Gastroesophageal sphincter (tissue), 4 donors: ENCODE results near the gene ELMO1. TPM values are rescaled to one million over a fixed set of nuclear protein-coding genes. Genes with fewer than 3 reads are reported as not detected.

ENCODE experiments used
- ATAC-seq: fragments of 150-250 bp; one replicate; pipeline ENCODE4 v1.9.1; 2016; ENCODE audit warnings: mild to moderate bottlenecking, moderate library complexity
- H3K27ac ChIP-seq, 4 donors: fragments of 200-600 bp; sonication (generic) in 3 of 4; 1 replicate in 3 of 4; 2 replicates in 1 of 4; pipeline ENCODE4 v1.5.1; 2016 to 2019
- H3K27me3 ChIP-seq: fragments of 200-600 bp; sonication (generic); one replicate; pipeline ENCODE4 v1.5.1; 2019
- H3K36me3 ChIP-seq, 2 donors: fragments of 200-600 bp; sonication (generic); one replicate each; pipeline ENCODE4 v1.5.1; 2019; ENCODE audit warnings: control low read depth in 1 of 2
- H3K4me1 ChIP-seq, 3 donors: fragments of 200-600 bp; sonication (generic); 1 replicate in 2 of 3; 2 replicates in 1 of 3; pipeline ENCODE4 v1.5.1; 2016 to 2019; ENCODE audit warnings: control low read depth in 2 of 3
- H3K4me3 ChIP-seq, 2 donors: fragments of 200-600 bp; sonication (generic); one replicate each; pipeline ENCODE4 v1.5.1; 2019; ENCODE audit warnings: mild to moderate bottlenecking in 1 of 2, moderate library complexity in 1 of 2
- H3K9me3 ChIP-seq, 3 donors: fragments of 200-600 bp; sonication (generic); one replicate each; pipeline ENCODE4 v1.5.1; 2017 to 2019; ENCODE audit warnings: control low read depth in 2 of 3
- EP300 ChIP-seq: sonication (generic); formaldehyde crosslinking; IDR thresholded peaks from one replicate; pipeline ENCODE4 v1.6.1; 2017; ENCODE audit warnings: antibody characterized with exemption, mild to moderate bottlenecking
- POLR2A ChIP-seq, 2 donors: fragments of 450-650 bp; IDR thresholded peaks; one replicate each; pipeline ENCODE4 v1.6.1; 2017; ENCODE audit warnings: antibody characterized with exemption in 2 of 2, mild to moderate bottlenecking in 2 of 2, moderate library complexity in 1 of 2
- POLR2AphosphoS5 ChIP-seq: sonication (generic); formaldehyde crosslinking; IDR thresholded peaks from one replicate; pipeline ENCODE4 v1.6.1; 2017; ENCODE audit warnings: antibody characterized with exemption
- WGBS, 2 donors: methylation state at CpG; one replicate each; pipeline ENCODE4 v1.1.5; 2018; ENCODE audit warnings: low coverage in 1 of 2; 5-methylcytosine and 5-hydroxymethylcytosine counted together
- total RNA-seq, 4 donors: library from RNA; depleted of rRNA; stranded (reverse); fragments of >200 nt; gene quantifications; one replicate each; pipeline ENCODE4 v1.1.0, GENCODE V29; 2016
- TF ChIP-seq, protein P1 (sequence below), 4 experiments: fragments of 200-600 bp in 2 of 4; fragments of 450-650 bp in 2 of 4; sonication (generic) in 1 of 4; IDR thresholded peaks; one replicate each; pipeline ENCODE4 v1.5.1; 2017 to 2019; ENCODE audit warnings: antibody characterized with exemption in 4 of 4, mild to moderate bottlenecking in 2 of 4, moderate library complexity in 2 of 4

Gene ELMO1
- total RNA-seq, 4 donors from 2014 or later, result 22.1 to 54.0 (median 42.7) TPM

DNA sequence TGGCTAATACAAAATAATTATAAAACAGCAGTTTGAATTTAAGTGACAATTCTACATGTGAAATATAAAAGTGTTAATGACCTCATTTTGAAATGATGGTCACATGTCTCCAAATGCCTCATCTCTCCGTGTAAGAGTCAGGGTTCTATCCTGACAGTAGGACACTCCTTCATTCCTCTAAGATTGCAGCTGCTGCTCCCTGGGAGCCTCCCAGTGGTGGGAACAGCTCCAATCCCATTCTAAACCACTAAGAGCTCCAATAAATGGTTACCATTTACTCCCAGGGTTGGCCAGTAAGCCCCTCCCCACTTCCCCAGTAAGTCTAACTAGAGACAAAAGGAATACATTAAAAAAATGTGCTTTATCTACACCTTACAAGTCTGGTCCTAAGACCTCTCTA, 379.8 kb downstream of the ELMO1 start:
- Histone ChIP-seq H3K27ac (no peak overlapping the region), H3K36me3 (no peaks in the 10 kb centered on the region), H3K4me1 (peaks cover 0 to 21% (median 0%) of the 10 kb centered on the region in 3 donors), H3K9me3 (no peaks in the 10 kb centered on the region), H3K4me3 (no peak overlapping the region), H3K27me3 (no peaks in the 10 kb centered on the region)
- TF ChIP-seq, protein P1, sequence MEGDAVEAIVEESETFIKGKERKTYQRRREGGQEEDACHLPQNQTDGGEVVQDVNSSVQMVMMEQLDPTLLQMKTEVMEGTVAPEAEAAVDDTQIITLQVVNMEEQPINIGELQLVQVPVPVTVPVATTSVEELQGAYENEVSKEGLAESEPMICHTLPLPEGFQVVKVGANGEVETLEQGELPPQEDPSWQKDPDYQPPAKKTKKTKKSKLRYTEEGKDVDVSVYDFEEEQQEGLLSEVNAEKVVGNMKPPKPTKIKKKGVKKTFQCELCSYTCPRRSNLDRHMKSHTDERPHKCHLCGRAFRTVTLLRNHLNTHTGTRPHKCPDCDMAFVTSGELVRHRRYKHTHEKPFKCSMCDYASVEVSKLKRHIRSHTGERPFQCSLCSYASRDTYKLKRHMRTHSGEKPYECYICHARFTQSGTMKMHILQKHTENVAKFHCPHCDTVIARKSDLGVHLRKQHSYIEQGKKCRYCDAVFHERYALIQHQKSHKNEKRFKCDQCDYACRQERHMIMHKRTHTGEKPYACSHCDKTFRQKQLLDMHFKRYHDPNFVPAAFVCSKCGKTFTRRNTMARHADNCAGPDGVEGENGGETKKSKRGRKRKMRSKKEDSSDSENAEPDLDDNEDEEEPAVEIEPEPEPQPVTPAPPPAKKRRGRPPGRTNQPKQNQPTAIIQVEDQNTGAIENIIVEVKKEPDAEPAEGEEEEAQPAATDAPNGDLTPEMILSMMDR (IDR thresholded peaks at IDR 0.05), result no peak
- ATAC-seq, result no peak
- WGBS, 2 donors, result 14 to 67% methylated on average over 1 of the region's 1 CpG

DNA sequence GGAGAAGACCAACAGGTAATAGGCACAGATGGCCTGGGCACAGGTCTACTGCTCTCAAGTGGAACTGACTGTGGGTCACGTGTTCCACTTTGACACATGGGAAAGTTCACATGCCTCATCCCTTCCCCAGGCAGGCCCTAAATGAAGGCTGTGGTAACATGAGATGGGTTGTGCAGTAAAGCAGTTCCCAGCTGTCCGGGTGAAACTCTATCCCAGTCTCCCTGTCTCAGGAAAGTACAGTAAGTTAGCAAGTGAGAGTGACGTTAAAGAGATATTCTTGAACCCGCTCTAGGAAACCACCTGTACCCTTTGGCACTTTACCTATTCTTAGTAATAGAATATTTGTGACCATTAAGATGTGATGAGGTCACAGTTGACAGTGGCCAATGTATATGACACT, 380.6 kb downstream of the ELMO1 start:
- peaks cover 0 to 21% (median 0%) of the 10 kb centered on the region in 3 donors for H3K4me1 ChIP-seq
- TF ChIP-seq POLR2A (IDR thresholded peaks at IDR 0.05), result no peak
- no peak for TF ChIP-seq POLR2AphosphoS5
- no peak for TF ChIP-seq EP300
- TF ChIP-seq, protein P1 (IDR thresholded peaks at IDR 0.05), result no peak
- no peaks in the 10 kb centered on the region for H3K9me3 ChIP-seq
- peak overlapping the region in 1 of 4 donors; percentile 6 for H3K27ac ChIP-seq
- no peak for ATAC-seq
- no peaks in the 10 kb centered on the region for H3K36me3 ChIP-seq
- no peak overlapping the region for H3K4me3 ChIP-seq
- no peaks in the 10 kb centered on the region for H3K27me3 ChIP-seq
- 59 to 72% methylated on average over 4 of the region's 4 CpGs for WGBS, 2 donors

DNA sequence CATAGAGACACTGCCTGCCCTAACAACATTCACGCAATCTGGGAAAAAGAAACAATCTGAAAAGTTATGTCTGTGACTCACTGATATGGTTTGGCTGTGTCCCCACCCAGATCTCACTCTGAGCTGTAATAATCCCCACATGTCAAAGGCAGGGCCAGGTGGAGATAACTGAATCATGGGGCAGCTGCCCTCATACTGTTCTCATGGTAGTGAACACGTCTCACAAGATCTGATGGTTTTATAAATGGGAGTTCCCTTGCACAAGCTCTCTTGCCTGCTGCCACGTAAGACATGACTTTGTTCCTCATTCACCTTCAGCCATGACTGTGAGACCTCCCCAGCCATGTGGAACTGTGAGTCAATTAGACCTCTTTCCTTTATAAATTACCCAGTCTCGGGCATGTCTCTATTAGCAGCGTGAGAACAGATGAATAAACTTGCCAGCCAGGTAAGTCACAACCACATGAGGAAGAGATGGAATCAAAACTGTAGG, 382.8 kb downstream of the ELMO1 start:
- ATAC-seq, result no peak
- Histone ChIP-seq H3K27me3 (no peaks in the 10 kb centered on the region), H3K4me3 (no peak overlapping the region), H3K27ac (no peak overlapping the region), H3K9me3 (no peaks in the 10 kb centered on the region), H3K36me3 (no peaks in the 10 kb centered on the region), H3K4me1 (peaks cover 0 to 21% (median 0%) of the 10 kb centered on the region in 3 donors)
- WGBS, 2 donors, result 78 to 79% methylated on average over 2 to 3 of the region's 5 CpGs
- TF ChIP-seq, protein P1 (IDR thresholded peaks at IDR 0.05), result no peak
- TF ChIP-seq EP300, result no peak
- no peak for TF ChIP-seq POLR2AphosphoS5
- TF ChIP-seq POLR2A (IDR thresholded peaks at IDR 0.05), result no peak

DNA sequence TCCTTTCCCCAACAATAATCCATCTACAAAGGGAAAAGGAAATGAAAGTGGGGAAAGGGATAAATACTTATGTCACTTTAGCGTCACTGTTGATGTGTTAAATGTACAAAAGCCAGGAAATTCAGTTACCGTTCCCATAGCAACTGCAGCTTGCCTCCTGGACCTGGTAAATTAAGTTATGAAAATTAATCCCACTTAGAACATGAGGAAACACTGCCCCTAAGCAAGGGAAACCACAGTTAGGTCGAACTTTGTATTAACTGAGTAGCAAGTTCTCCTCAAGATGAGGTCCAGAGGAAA, 386.2 kb downstream of the ELMO1 start:
- TF ChIP-seq EP300 (no peak), POLR2AphosphoS5 (no peak), POLR2A (IDR thresholded peaks at IDR 0.05) (no peak)
- TF ChIP-seq, protein P1 (IDR thresholded peaks at IDR 0.05), result no peak
- WGBS, 2 donors, result 56 to 70% methylated on average over 3 of the region's 3 CpGs
- Histone ChIP-seq H3K27me3 (no peaks in the 10 kb centered on the region), H3K4me1 (peaks cover 0 to 19% (median 0%) of the 10 kb centered on the region in 3 donors), H3K36me3 (no peaks in the 10 kb centered on the region), H3K4me3 (no peak overlapping the region), H3K9me3 (no peaks in the 10 kb centered on the region), H3K27ac (no peak overlapping the region)
- ATAC-seq, result no peak

DNA sequence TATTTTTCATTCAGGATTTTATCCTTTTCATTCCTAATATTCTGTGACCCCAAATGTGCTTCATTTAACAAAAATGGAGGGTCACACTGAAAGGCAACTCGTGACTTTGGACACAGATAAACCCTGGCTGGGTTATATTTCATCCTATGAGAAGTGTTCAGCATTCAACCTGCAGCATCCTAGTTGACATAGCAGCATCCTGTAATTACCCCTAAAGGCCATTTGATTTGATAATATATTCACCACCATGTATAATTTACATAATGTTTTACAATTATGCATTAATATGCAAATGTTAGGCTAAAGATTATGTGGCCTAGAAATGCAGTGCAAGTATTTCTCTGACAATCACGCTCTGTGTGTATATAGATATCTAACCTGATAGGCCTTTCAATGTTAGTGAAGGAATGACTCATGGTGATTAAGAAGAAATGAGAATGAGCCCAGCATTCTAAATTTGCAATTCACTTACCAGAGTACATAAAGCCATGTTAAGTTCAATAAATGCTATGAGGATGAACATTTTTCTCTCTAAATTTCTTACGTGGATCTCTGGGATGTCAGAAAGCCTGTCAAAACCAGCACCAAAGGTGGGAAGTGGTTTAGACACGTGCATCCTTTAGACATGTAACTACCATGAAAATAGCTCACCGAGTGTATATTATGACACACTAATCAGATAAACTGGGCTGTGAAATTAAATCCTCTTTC, 386.7 kb downstream of the ELMO1 start:
- WGBS, 2 donors, result 69 to 86% methylated on average over 5 of the region's 5 CpGs
- H3K27me3 ChIP-seq, result no peaks in the 10 kb centered on the region
- no peak for ATAC-seq

More for the DNA sequence above, 386.7 kb downstream of the ELMO1 start:
- Histone ChIP-seq H3K36me3 (no peaks in the 10 kb centered on the region), H3K27ac (no peak overlapping the region), H3K4me1 (peaks cover 0 to 14% (median 0%) of the 10 kb centered on the region in 3 donors), H3K9me3 (no peaks in the 10 kb centered on the region), H3K4me3 (no peak overlapping the region)
- TF ChIP-seq, protein P1 (IDR thresholded peaks at IDR 0.05), result no peak
- TF ChIP-seq POLR2A (IDR thresholded peaks at IDR 0.05), result no peak
- no peak for TF ChIP-seq EP300
- no peak for TF ChIP-seq POLR2AphosphoS5
